Lung (tissue), 16 donors: ENCODE data around the gene SAMSN1. TPM values are rescaled to one million over a fixed set of nuclear protein-coding genes. Genes with fewer than 3 reads are reported as not detected.
A peak's percentile ranks its signal among the peaks of the same experiment; 100 is the strongest.

Experiments used
- ATAC-seq: fragments of 200-7000 bp; cut with Tn5 transposase; one replicate; pipeline ENCODE4 v1.9.1; 2020; ENCODE audit warnings: moderate number of reproducible peaks; ENCODE audit not compliant: insufficient read depth, low FRiP score
- DNase-seq, 3 donors: peaks; one replicate each; pipeline ENCODE4 v3.0.0-alpha.2; 2013 to 2017
- H3K27ac ChIP-seq, 2 donors: one replicate each; pipeline ENCODE4 v1.5.1; 2013; ENCODE audit warnings: mild to moderate bottlenecking in 2 of 2, moderate library complexity in 2 of 2, control low read depth in 1 of 2, inconsistent platforms in 1 of 2, low read depth in 1 of 2, low read length in 1 of 2
- H3K27me3 ChIP-seq, 3 donors: one replicate each; pipeline ENCODE4 v1.5.1; 2013; ENCODE audit warnings: low read length in 2 of 3; ENCODE audit not compliant: control insufficient read depth in 3 of 3, insufficient read depth in 3 of 3
- H3K36me3 ChIP-seq, 4 donors: one replicate each; pipeline ENCODE4 v1.5.1; 2013; ENCODE audit warnings: low read length in 4 of 4, mild to moderate bottlenecking in 1 of 4, moderate library complexity in 1 of 4; ENCODE audit not compliant: control insufficient read depth in 4 of 4, insufficient read depth in 4 of 4
- H3K4me1 ChIP-seq, 5 donors: one replicate each; pipeline ENCODE4 v1.5.1; 2013; ENCODE audit warnings: low read length in 5 of 5, mild to moderate bottlenecking in 2 of 5, moderate library complexity in 1 of 5; ENCODE audit not compliant: control insufficient read depth in 5 of 5, insufficient read depth in 5 of 5
- H3K4me3 ChIP-seq: one replicate; pipeline ENCODE4 v1.5.1; 2013; ENCODE audit warnings: mild to moderate bottlenecking, control low read depth, moderate library complexity
- H3K9ac ChIP-seq, 2 donors: one replicate each; pipeline ENCODE4 v1.5.1; 2013; ENCODE audit warnings: low read length in 2 of 2, control low read depth in 1 of 2; ENCODE audit not compliant: insufficient read depth in 1 of 2
- H3K9me3 ChIP-seq, 4 donors: one replicate each; pipeline ENCODE4 v1.5.1; 2013; ENCODE audit warnings: low read length in 3 of 4, mild to moderate bottlenecking in 1 of 4, moderate library complexity in 1 of 4; ENCODE audit not compliant: control insufficient read depth in 4 of 4, insufficient read depth in 3 of 4
- WGBS, 2 donors: extraction: QIAGEN DNeasy Blood & Tissue Kit; methylation state at CpG; one replicate each; pipeline ENCODE4 v1.1.7; 2013; 5-methylcytosine and 5-hydroxymethylcytosine counted together
- long read RNA-seq, 5 donors: transcript quantifications; one replicate each; lab custom pipeline, GENCODE V29; 2026
- polyA plus RNA-seq, 2 donors: library from polyadenylated mRNA; stranded (reverse); fragments of 200-250 nt; gene quantifications; one replicate each; pipeline ENCODE4 v1.2.1, GENCODE V29; 2013
- total RNA-seq, 2 donors: library from RNA; depleted of rRNA in 1 of 2; stranded (reverse); fragments of >200 nt in 1 of 2; gene quantifications; one replicate each; pipeline ENCODE4 v1.2.1, GENCODE V29; 2014 to 2021
- TF ChIP-seq, protein P1 (sequence below): IDR thresholded peaks from 2 replicates; pipeline ENCODE4 v1.5.1; 2012; ENCODE audit warnings: mild to moderate bottlenecking; ENCODE audit errors: control extremely low read depth, extremely low read depth
- donor health status: control.
- donor health status: control.
- donor health status: Bipolar disorder and iron deficiency.
- donor health status: healthy.
- donor health status: DM: yes; HTN: yes; CAD: no.

The SAMSN1 gene
- total RNA-seq = 10 to 100 TPM; 12.1 to 20.1 TPM
- 100 to 1,000 TPM in 1 of 2 donors, 1 to 10 TPM in 1; 6.4 to 184 TPM for polyA plus RNA-seq
- long read RNA-seq, donor 1 = 0 reads
- long read RNA-seq, donor 2 = 0 reads
- long read RNA-seq, donor 3 = 0 reads
- long read RNA-seq, donor 4 = 0 reads
- long read RNA-seq, donor 5 = 0 reads

DNA sequence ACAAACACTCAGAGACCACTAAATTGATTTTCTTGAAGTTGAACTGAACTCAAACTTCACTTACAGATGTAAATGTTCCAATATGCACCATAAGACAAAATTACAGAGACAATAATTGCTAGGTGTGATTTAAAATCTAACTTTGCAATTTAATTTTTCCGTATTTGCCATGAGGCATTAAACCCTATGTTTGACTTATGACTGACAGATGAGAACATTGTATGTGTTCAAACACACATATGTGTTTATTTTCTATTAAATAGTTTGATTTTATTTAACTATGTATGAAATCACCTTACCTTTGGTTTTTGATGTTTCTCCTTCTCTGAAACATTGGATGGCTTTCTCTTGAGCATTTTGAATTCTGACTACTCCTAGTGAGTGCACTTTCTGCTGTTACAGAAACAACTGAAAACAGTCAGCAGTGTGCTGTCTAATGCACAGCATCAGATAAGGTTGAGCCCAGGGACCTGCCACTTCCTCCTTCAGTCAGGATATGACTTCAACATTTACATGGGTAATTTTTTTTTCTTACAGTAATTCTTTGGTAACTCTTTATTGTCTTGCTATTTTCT lies at the start of gene SAMSN1:
TSS of gene SAMSN1 (minus strand) at position 410 of the 575 bp plus-strand sequence. CDS start at position 356, 54 bp downstream.
- DNase-seq = peak in 2 of 3 donors; percentile 12 to 17
- Histone ChIP-seq H3K4me1 (no peaks in the 10 kb centered on the region), H3K9ac (no peak within 1 kb of the TSS), H3K36me3 (no peaks in the 10 kb centered on the region), H3K27me3 (no peaks in the 10 kb centered on the region), H3K9me3 (no peaks in the 10 kb centered on the region), H3K4me3 (no peak within 1 kb of the TSS), H3K27ac (no peak within 1 kb of the TSS)
- WGBS, 2 donors = 23 to 40% methylated on average over 1 of the region's 1 CpG
- peak; percentile 75 for ATAC-seq
- TF ChIP-seq, protein P1, sequence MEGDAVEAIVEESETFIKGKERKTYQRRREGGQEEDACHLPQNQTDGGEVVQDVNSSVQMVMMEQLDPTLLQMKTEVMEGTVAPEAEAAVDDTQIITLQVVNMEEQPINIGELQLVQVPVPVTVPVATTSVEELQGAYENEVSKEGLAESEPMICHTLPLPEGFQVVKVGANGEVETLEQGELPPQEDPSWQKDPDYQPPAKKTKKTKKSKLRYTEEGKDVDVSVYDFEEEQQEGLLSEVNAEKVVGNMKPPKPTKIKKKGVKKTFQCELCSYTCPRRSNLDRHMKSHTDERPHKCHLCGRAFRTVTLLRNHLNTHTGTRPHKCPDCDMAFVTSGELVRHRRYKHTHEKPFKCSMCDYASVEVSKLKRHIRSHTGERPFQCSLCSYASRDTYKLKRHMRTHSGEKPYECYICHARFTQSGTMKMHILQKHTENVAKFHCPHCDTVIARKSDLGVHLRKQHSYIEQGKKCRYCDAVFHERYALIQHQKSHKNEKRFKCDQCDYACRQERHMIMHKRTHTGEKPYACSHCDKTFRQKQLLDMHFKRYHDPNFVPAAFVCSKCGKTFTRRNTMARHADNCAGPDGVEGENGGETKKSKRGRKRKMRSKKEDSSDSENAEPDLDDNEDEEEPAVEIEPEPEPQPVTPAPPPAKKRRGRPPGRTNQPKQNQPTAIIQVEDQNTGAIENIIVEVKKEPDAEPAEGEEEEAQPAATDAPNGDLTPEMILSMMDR = no peak

DNA sequence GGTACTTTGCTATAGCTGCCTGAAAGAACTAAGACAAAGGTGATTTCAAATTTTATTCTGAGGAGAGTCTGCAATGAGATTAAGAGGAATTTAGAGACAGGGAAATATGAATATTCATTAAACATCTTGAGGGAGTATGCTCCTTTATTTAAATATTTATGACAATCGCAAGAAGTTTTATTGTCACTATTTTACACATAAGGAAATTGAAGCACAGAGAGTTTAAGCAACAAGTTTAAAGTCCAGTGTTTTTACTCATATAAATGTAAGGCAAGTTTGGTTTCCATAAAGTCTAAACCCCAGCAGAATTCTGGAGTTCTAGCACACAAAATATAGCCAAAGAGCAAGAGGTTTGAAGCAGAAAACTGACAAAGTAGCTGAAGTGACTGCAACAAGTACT lies 49.3 kb upstream of the SAMSN1 start:
- no peaks in the 10 kb centered on the region for H3K36me3 ChIP-seq
- H3K9ac ChIP-seq = no peak overlapping the region
- DNase-seq (no peak), ATAC-seq (no peak)
- H3K27me3 ChIP-seq = no peaks in the 10 kb centered on the region
- no peaks in the 10 kb centered on the region for H3K9me3 ChIP-seq
- 98% methylated on average over 1 of the region's 1 CpG for WGBS, 2 donors
- TF ChIP-seq, protein P1 = no peak
- H3K4me3 ChIP-seq = no peak overlapping the region
- H3K27ac ChIP-seq = no peak overlapping the region
- peaks cover 0 to 12% (median 0%) of the 10 kb centered on the region in 5 donors for H3K4me1 ChIP-seq

DNA sequence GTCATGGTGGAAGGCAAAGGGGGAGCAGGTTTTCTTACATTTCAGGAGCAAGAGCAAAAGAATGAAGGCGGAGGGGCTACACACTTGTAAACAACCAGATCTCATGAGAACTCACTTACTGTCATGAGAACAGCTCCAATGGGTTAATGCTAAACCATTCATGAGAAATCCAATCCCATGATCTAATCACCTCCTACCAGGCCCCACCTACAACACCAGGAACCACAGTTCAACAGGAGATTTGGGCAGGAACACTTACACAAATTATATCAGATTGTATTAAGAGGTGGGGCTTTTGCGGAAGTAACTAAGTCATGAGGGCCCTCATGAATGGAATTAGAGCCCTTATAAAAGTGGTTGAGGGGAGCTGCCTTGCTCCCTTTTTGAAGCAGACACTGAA lies 48.9 kb upstream of the SAMSN1 start:
- Histone ChIP-seq H3K4me3 (no peak overlapping the region), H3K27ac (no peak overlapping the region), H3K36me3 (no peaks in the 10 kb centered on the region), H3K9me3 (no peaks in the 10 kb centered on the region), H3K27me3 (no peaks in the 10 kb centered on the region), H3K4me1 (peaks cover 0 to 12% (median 0%) of the 10 kb centered on the region in 5 donors), H3K9ac (no peak overlapping the region)
- DNase-seq (no peak), ATAC-seq (no peak)
- 94 to 95% methylated on average over 2 of the region's 2 CpGs for WGBS, 2 donors
- TF ChIP-seq, protein P1 = no peak

DNA sequence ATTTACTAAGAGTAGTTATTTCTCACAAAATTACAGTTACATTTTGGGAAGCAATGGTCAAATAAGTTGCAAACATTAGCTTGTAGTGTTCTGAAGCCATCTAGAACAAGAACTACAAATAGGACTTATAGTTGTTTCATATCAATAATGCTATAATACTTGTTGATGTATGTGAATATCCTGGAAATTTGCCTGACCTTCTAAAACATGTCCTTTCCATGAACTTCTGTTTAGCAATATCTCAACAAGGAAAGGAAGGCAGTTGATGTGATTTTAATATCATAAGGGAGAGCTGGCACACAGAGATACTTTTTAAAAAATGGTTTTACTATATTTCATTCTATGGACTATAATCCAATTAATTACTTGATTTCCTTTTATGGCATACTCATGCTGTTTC lies 47.1 kb upstream of the SAMSN1 start:
- Histone ChIP-seq H3K9ac (no peak overlapping the region), H3K27me3 (no peaks in the 10 kb centered on the region), H3K9me3 (peaks cover 0 to 2% (median 0%) of the 10 kb centered on the region in 4 donors), H3K27ac (no peak overlapping the region), H3K4me1 (peaks cover 0 to 12% (median 0%) of the 10 kb centered on the region in 5 donors), H3K36me3 (no peaks in the 10 kb centered on the region), H3K4me3 (no peak overlapping the region)
- DNase-seq (peak in 2 of 3 donors; percentile 72 to 74), ATAC-seq (no peak)
- TF ChIP-seq, protein P1 = no peak
